GM12873 (cell line): ENCODE data around the gene CHL1.

Experiments
- TF ChIP-seq, protein P1 (sequence below): IDR thresholded peaks from 2 replicates; pipeline ENCODE4 v1.5.1; 2012; ENCODE audit warnings: low read depth, mild to moderate bottlenecking, moderate library complexity, low read length, control low read depth; ENCODE audit not compliant: insufficient read depth; ENCODE audit errors: missing control alignments

Gene CHL1

DNA sequence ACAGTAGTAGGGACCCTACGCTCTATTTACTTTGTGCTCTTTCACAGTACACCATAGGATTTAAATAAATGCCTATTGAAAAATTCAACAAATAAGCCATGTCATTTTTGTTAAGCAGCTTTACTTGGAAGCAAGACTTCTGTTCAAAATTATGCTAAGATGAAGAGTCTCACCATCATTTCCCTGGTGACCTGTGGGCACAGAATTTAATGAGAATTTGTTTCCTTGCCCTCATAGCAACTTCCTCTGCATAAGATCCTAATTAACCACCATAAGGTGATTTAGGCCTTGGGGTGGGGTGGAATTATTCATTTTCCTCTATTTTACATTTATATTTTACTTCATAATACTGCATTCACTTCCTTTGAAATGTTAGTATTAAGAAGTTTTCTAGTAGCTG, 70.5 kb downstream of the CHL1 start:
- TF ChIP-seq, protein P1, sequence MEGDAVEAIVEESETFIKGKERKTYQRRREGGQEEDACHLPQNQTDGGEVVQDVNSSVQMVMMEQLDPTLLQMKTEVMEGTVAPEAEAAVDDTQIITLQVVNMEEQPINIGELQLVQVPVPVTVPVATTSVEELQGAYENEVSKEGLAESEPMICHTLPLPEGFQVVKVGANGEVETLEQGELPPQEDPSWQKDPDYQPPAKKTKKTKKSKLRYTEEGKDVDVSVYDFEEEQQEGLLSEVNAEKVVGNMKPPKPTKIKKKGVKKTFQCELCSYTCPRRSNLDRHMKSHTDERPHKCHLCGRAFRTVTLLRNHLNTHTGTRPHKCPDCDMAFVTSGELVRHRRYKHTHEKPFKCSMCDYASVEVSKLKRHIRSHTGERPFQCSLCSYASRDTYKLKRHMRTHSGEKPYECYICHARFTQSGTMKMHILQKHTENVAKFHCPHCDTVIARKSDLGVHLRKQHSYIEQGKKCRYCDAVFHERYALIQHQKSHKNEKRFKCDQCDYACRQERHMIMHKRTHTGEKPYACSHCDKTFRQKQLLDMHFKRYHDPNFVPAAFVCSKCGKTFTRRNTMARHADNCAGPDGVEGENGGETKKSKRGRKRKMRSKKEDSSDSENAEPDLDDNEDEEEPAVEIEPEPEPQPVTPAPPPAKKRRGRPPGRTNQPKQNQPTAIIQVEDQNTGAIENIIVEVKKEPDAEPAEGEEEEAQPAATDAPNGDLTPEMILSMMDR = no peak

DNA sequence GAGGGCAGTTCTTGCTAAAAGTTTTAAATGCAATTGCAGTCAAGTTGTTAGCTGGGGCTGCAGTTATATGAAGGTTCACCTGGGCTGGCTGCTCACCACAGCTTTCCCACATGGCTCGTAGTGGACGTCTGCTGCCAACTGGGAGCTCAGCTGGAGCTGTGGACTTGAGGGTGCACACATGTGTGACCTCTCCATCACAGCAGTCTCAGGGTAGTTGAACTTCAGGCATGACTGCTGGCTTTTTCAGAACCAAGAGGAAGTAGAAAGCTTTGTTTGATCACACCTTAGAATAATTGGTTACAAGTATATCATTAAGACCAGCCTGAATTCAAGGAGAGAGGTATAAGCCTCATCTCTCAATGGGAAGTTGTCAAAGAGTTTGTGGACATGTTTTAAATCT, 74.1 kb downstream of the CHL1 start:
- TF ChIP-seq, protein P1 = no peak

DNA sequence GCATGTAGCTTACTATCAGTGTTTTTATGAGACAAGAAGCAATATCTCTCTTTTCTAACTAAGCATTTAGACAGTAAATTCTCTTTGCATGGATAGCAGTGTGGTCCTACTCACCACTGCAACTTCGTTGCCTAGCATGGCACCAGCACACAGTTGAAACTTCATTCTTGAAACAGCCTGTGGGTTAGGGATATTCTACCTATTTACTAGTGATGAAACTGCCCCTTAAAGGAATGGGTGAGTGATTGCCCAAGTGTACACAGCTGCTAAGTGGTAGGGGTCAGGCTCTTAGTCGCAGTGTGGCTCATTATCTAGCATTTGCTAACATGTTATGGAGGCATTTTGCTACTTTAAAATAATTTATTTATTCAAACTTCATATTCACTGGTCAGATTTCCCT, 78.4 kb downstream of the CHL1 start:
- TF ChIP-seq, protein P1 = no peak

DNA sequence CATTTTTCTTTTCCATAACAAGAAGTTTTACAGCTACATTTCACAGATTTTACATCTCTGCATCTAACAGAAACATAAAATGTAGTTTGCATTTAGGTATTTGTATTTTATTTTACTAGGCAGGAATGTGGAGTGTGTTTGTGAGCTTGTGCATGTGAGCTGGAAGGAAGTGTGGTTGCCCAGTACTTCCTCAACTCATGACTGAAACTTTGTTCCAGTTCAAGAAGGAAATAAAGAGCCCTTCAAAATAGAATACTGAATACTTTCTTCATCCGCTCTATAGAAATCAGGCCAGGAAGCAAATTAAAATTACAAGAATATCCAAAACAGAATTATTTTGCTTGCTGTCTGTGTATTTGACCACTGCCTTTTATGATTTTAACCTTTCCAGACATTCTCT, 81.3 kb downstream of the CHL1 start:
- TF ChIP-seq, protein P1 = no peak

DNA sequence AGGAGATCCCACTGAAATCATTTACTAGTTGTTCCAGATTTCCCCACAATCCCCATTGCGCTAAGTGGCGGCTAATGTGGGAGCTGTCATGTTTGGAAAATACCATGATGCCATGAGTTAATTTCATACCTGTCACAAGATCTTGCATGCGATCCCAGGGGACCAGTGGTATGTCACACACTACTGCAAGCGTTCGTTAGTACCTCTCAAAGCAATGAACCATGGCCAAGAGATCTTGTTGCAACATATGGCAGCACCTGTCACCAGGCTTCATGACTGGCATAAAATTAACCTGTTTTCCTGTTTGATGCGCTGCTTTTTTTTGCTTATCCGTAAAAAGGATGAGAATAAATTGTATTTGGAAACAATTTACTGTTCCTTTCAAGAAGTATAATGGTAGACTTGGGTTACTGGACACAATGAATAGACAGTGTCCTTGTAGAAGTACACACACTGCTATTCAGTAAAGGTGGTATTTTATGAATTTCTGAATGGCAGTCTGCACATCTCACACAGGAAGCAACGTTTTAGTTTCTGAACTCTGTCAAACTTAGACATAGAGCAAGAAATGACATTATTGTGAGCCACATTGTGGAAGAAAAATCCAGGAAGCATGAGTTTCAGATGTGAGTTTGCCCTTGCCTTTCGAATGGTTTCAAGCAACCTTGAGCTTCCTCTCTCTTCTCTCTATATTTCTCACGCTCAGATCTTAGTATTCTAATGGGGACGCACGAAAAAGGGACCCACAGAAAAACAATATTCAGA, 81.9 kb downstream of the CHL1 start:
- TF ChIP-seq, protein P1 = no peak

DNA sequence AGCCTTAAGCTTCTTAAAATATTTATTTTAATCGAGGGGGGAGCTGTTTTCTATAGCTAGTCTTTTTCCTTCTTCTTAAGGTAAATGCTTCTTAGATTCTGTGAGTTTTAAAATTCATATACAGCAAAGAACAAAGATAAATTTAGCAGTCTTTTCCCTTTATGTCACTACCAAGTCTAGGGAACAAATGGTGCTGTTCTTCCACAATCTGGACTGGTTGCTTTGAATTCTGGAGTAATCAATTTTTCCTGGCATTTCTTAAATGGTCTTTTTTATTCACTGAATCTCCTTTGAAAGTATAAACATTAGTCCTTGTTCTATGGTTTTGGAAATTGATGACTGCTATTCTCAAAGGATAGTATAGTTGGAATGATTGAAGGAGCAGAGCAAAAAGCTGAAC, 82.8 kb downstream of the CHL1 start:
- TF ChIP-seq, protein P1 = no peak

DNA sequence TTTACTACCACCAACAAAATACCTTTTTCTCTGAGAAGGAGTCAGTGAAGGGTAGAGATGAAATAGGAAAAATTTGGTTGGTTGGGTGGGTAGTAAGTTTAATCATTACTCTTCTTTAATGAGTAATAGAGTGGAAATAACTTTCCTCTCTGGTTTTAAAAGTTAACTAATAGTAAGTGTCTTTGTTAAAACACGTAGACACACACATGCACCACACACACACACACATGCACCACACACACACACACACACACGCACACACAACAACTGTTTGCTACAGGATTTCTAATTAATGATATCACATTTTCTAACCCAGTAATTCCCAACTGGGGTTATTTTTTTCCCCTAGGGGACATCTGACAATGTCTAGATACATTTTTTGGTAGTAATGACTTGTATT, 84.1 kb downstream of the CHL1 start:
- TF ChIP-seq, protein P1 = no peak
